ENCODE results near the gene CDCA4.

GRCh38 chr14:104977008-104977680, 43.7 kb downstream of the CDCA4 start:
- no peak for TF ChIP-seq EP300 (IDR thresholded peaks at IDR 0.05)
- TF ChIP-seq CTCF (IDR thresholded peaks at IDR 0.05) = no peak

Data from tibial nerve (tissue), 4 donors.